Measurements from ENCODE around the gene MCHR1. TPM values are rescaled to one million over a fixed set of nuclear protein-coding genes. Genes with fewer than 3 reads are reported as not detected.

MCHR1 gene
- polyA plus RNA-seq, 2 of the 4 experiments (the other 2 are of a cell fraction): not detected

DNA sequence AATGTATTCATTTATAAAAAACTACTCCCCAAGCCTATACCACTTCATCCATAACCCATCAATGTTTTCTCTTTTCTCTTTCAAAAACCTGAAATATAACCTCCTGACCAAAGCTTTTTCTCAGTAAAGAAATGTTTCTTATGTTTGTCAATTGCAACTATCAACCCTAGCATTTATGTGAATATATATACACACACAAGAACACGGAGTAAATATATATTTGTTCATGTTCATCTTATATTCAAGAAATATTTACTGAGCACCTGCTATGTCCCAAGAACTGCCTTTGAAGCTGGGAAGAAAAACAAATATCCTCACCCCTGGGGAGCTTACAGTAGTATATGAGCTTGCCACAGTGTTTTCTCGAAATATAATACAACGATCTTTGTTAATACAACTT, 46.2 kb upstream of the MCHR1 start (continued):
- TF ChIP-seq, protein P1, sequence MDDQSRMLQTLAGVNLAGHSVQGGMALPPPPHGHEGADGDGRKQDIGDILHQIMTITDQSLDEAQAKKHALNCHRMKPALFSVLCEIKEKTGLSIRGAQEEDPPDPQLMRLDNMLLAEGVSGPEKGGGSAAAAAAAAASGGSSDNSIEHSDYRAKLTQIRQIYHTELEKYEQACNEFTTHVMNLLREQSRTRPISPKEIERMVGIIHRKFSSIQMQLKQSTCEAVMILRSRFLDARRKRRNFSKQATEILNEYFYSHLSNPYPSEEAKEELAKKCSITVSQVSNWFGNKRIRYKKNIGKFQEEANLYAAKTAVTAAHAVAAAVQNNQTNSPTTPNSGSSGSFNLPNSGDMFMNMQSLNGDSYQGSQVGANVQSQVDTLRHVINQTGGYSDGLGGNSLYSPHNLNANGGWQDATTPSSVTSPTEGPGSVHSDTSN (IDR thresholded peaks at IDR 0.05): no peak
- no peak for TF ChIP-seq HOXB13 (CRISPR knock-in tag; IDR thresholded peaks at IDR 0.05; ENCODE audit: low read depth)

DNA sequence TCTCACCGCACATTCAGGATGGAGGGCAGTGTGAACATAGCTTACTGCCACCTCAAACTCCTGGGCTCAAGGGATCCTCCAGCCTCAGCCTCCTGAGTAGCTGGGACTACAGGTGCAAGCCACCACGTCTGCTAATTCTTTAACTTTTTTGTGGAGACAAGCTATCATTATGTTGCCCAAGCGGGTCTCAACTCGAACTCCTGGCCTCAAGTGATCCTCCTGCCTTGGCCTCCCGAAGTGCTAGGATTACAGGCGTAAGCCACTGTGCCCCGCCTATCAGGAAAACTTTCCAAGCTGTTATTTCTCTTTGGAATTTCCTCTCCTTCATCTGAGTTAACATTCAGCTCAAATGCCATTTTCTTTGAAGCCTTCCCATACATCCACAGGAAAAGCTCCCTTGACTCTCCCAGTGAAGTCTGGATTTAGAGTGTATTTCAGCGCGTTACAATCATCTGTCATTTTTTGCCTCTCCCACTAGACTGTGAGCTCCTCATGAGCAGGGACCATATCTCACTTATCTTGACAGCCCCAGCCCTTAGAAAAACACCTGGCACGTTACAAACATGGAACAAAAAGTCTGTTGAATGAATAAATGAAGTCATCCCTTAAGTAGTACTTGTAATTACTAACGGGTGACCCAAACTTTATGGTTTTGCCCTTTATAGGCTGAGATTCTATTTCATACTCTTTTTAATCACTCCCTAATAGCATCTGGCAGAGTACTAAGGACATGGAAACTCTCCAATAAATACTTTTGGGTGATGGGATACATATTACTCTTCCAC, 45.0 kb upstream of the MCHR1 start:
- Histone ChIP-seq H3K4me2 (peak overlapping the region; percentile 86), H3K4me1 (peaks cover 59% of the 10 kb centered on the region), H3K9me3 (no peaks in the 10 kb centered on the region), H3K27ac (no peak overlapping the region; a peak in 2 of 6 replicates), H3K4me3 (peak overlapping the region; percentile 98)
- no peak for TF ChIP-seq CBX8 (IDR thresholded peaks at IDR 0.05)
- TF ChIP-seq, protein P1 (IDR thresholded peaks at IDR 0.05): no peak
- TF ChIP-seq MYC (IDR thresholded peaks at IDR 0.05; ENCODE audit: borderline replicate concordance, low read length): no peak
- TF ChIP-seq ZC3H11A (IDR thresholded peaks at IDR 0.05): no peak
- TF ChIP-seq, protein P2, sequence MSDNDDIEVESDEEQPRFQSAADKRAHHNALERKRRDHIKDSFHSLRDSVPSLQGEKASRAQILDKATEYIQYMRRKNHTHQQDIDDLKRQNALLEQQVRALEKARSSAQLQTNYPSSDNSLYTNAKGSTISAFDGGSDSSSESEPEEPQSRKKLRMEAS (IDR thresholded peaks at IDR 0.05): no peak
- no peak for TF ChIP-seq CHD4 (IDR thresholded peaks at IDR 0.05; ENCODE audit: borderline replicate concordance)
- TF ChIP-seq RCOR1 (IDR thresholded peaks at IDR 0.05; ENCODE audit: low read depth, low read length): no peak
- no peak for TF ChIP-seq CHD2 (IDR thresholded peaks at IDR 0.05; ENCODE audit: low read length, partially characterized antibody)
- no peak for TF ChIP-seq ZFP36 (IDR thresholded peaks at IDR 0.05; ENCODE audit: borderline replicate concordance, partially characterized antibody)
- no peak for TF ChIP-seq FOSB (CRISPR knock-in tag; IDR thresholded peaks at IDR 0.05)
- no peak for TF ChIP-seq ESRRA (IDR thresholded peaks at IDR 0.05; ENCODE audit: borderline replicate concordance, low read length)
- TF ChIP-seq RNF2 (IDR thresholded peaks at IDR 0.05; ENCODE audit: borderline replicate concordance, low read depth): no peak
- TF ChIP-seq, protein P3, sequence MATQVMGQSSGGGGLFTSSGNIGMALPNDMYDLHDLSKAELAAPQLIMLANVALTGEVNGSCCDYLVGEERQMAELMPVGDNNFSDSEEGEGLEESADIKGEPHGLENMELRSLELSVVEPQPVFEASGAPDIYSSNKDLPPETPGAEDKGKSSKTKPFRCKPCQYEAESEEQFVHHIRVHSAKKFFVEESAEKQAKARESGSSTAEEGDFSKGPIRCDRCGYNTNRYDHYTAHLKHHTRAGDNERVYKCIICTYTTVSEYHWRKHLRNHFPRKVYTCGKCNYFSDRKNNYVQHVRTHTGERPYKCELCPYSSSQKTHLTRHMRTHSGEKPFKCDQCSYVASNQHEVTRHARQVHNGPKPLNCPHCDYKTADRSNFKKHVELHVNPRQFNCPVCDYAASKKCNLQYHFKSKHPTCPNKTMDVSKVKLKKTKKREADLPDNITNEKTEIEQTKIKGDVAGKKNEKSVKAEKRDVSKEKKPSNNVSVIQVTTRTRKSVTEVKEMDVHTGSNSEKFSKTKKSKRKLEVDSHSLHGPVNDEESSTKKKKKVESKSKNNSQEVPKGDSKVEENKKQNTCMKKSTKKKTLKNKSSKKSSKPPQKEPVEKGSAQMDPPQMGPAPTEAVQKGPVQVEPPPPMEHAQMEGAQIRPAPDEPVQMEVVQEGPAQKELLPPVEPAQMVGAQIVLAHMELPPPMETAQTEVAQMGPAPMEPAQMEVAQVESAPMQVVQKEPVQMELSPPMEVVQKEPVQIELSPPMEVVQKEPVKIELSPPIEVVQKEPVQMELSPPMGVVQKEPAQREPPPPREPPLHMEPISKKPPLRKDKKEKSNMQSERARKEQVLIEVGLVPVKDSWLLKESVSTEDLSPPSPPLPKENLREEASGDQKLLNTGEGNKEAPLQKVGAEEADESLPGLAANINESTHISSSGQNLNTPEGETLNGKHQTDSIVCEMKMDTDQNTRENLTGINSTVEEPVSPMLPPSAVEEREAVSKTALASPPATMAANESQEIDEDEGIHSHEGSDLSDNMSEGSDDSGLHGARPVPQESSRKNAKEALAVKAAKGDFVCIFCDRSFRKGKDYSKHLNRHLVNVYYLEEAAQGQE (IDR thresholded peaks at IDR 0.05): no peak
- TF ChIP-seq PHF8 (IDR thresholded peaks at IDR 0.05; ENCODE audit: borderline replicate concordance, low read depth): no peak
- no peak for TF ChIP-seq FOSL2 (IDR thresholded peaks at IDR 0.05)
- no peak for TF ChIP-seq FOSL2 (CRISPR knock-in tag; IDR thresholded peaks at IDR 0.05)
- TF ChIP-seq TFCP2L1 (CRISPR knock-in tag; IDR thresholded peaks at IDR 0.05): no peak
- TF ChIP-seq, protein P4, sequence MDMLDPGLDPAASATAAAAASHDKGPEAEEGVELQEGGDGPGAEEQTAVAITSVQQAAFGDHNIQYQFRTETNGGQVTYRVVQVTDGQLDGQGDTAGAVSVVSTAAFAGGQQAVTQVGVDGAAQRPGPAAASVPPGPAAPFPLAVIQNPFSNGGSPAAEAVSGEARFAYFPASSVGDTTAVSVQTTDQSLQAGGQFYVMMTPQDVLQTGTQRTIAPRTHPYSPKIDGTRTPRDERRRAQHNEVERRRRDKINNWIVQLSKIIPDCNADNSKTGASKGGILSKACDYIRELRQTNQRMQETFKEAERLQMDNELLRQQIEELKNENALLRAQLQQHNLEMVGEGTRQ (IDR thresholded peaks at IDR 0.05): no peak
- ATAC-seq: no peak
- FAIRE-seq: no peak
- POLR2A ChIA-PET: no interaction called here
- CTCF ChIA-PET: interaction anchor here (0.9 to 3.8 kb wide), 10 partner anchors 9 to 198 kb away, joined by 3 to 12 read pairs (median 4); no protein-coding TSS in a partner anchor
- WGBS (ENCODE audit: missing lambda C conversion rate): 91% methylated on average over 11 of the region's 11 CpGs
- DNase-seq (ENCODE audit: low read depth in 1 of 2, low spot score in 1 of 2): no peak

Data from A549 (cell line).